Measurements from ENCODE around the gene ERMAP. TPM values are rescaled to one million over a fixed set of nuclear protein-coding genes. Genes with fewer than 3 reads are reported as not detected.

ERMAP gene
- total and polyA plus RNA-seq, 2 of the 8 experiments (the other 6 are each of a cell fraction or from before 2014, with no cell fraction given): 2.5 to 3.9 TPM

GRCh38 chr1:42788021-42788420 is 28.9 kb upstream of the ERMAP start:
- TF ChIP-seq ATF3 (IDR thresholded peaks at IDR 0.05; ENCODE audit: insufficient read depth, low read depth, low read length) (no peak), CTBP2 (IDR thresholded peaks at IDR 0.05; ENCODE audit: borderline replicate concordance, insufficient read depth, insufficient read length, low read length) (no peak), RFX5 (IDR thresholded peaks at IDR 0.05; ENCODE audit: borderline replicate concordance, low read depth, low read length) (no peak), EP300 (IDR thresholded peaks at IDR 0.05; ENCODE audit: borderline replicate concordance in 1 of 2, low read depth in 2 of 2, low read length in 2 of 2) (no peak), EGR1 (IDR thresholded peaks at IDR 0.05; ENCODE audit: borderline replicate concordance, low read depth, low read length) (no peak), ASH2L (IDR thresholded peaks at IDR 0.05; ENCODE audit: low read length) (no peak), BACH1 (IDR thresholded peaks at IDR 0.05; ENCODE audit: low read length) (no peak), KDM4A (IDR thresholded peaks at IDR 0.05; ENCODE audit: low read depth, low read length, severe bottlenecking) (no peak)
- Histone ChIP-seq H3K18ac (ENCODE audit: extremely low read depth, low read length) (no peak overlapping the region), H4K20me1 (replicated peaks in 1 of 2; ENCODE audit: control insufficient read depth in 1 of 2, insufficient read depth in 2 of 2, low read length in 2 of 2) (peaks cover 0 to 2% of the 10 kb centered on the region in 2 experiments), H3K4ac (replicated peaks; ENCODE audit: insufficient read length, low read depth, low read length) (no peak overlapping the region), H3K36me3 (ENCODE audit: control insufficient read depth in 2 of 4, insufficient read depth in 4 of 4, low read length in 3 of 4) (peaks cover 0 to 2% (median 0%) of the 10 kb centered on the region in 4 experiments; a peak in 1 of 8 replicates), H2BK12ac (ENCODE audit: low read depth, low read length) (no peak overlapping the region), H3K14ac (ENCODE audit: insufficient read length) (no peak overlapping the region), H4K8ac (ENCODE audit: extremely low read depth, insufficient read depth, low read length) (no peak overlapping the region), H3K27me3 (replicated peaks in 1 of 4; ENCODE audit: control insufficient read depth in 3 of 4, extremely low read depth in 1 of 4, insufficient read depth in 3 of 4, low read length in 3 of 4) (no peaks in the 10 kb centered on the region), H3K9ac (replicated peaks in 1 of 4; ENCODE audit: extremely low read depth in 1 of 4, low read depth in 3 of 4, low read length in 3 of 4) (no peak overlapping the region), H4K5ac (ENCODE audit: insufficient read length, low read depth, low read length) (no peak overlapping the region), H3K4me1 (replicated peaks in 1 of 4; ENCODE audit: control insufficient read depth in 3 of 4, insufficient read depth in 4 of 4, low read length in 3 of 4) (peaks cover 0 to 8% (median under 1%) of the 10 kb centered on the region in 4 experiments; a peak in 2 of 7 replicates), H2AK5ac (ENCODE audit: low read depth, low read length) (no peak overlapping the region), H2BK20ac (ENCODE audit: low read length) (no peak overlapping the region), H3K79me2 (ENCODE audit: control insufficient read depth in 1 of 2, insufficient read depth in 2 of 2, low read length in 2 of 2) (no peaks in the 10 kb centered on the region), H3K56ac (replicated peaks; ENCODE audit: insufficient read length, low read depth, low read length) (no peak overlapping the region), H2BK120ac (replicated peaks; ENCODE audit: low read depth, low read length) (no peak overlapping the region), H3K23me2 (ENCODE audit: low read depth, low read length) (no peaks in the 10 kb centered on the region), H3K79me1 (ENCODE audit: low read depth, low read length) (no peaks in the 10 kb centered on the region), H2AFZ (ENCODE audit: low read length) (no peak overlapping the region), H3K4me2 (ENCODE audit: insufficient read depth in 1 of 2, low read depth in 2 of 2, low read length in 2 of 2) (no peak overlapping the region), H3K4me3 (ENCODE audit: extremely low read depth in 1 of 4, insufficient read depth in 2 of 4, low read depth in 3 of 4, low read length in 4 of 4) (no peak overlapping the region), H3K23ac (ENCODE audit: insufficient read length) (no peak overlapping the region), H2BK5ac (ENCODE audit: low read depth, low read length) (no peak overlapping the region), H2BK15ac (ENCODE audit: low read length) (no peak overlapping the region), H4K91ac (replicated peaks; ENCODE audit: insufficient read length, low read length) (no peak overlapping the region), H3K27ac (ENCODE audit: low read depth, low read length) (no peak overlapping the region), H3K9me3 (ENCODE audit: insufficient read depth in 2 of 2, low read depth in 1 of 2, low read length in 1 of 2) (no peaks in the 10 kb centered on the region)
- WGBS, 2 experiments (ENCODE audit: extremely low coverage in 1 of 2, insufficient coverage in 1 of 2, insufficient read length in 1 of 2, insufficient replicate concordance in 2 of 2, low coverage in 1 of 2, low lambda C conversion rate in 2 of 2, missing lambda C conversion rate in 1 of 2): 85% methylated on average over 1 of the region's 1 CpG; no CpG with 5 or more reads in 1 of the 2 experiments
- ChIA-PET POLR2A (ENCODE audit: partially characterized antibody) (interaction anchor here (0.5 to 1.4 kb wide), 3 partner anchors 18 to 854 kb away, joined by 3 read pairs; no protein-coding TSS in a partner anchor), CTCF (ENCODE audit: partially characterized antibody) (interaction anchor here (1.1 to 8.4 kb wide), 2 partner anchors 10 to 129 kb away, joined by 3 to 51 read pairs; no protein-coding TSS in a partner anchor)
- FAIRE-seq (no peak), DNase-seq (ENCODE audit: low read depth in 1 of 2, low spot score in 2 of 2) (no peak)

Data from H1 (cell line).